PC-3 (cell line): ENCODE data around the gene GZMA. TPM values are rescaled to one million over a fixed set of nuclear protein-coding genes. Genes with fewer than 3 reads are reported as not detected.

Source experiments
- ATAC-seq: fragments of 200-7000 bp; cut with Tn5 transposase; 2 replicates; pipeline ENCODE4 v1.9.1; 2020; ENCODE audit warnings: mild to moderate bottlenecking, moderate library complexity
- BruUV-seq: library from RNA; stranded (reverse); fragments of 400-500 nt; replicated peaks from 2 replicates; lab custom pipeline; 2021; lab: Mats Ljungman, UMichigan
- CTCF ChIA-PET: fragments of 300-600 bp; sonication (Branson Sonifier 250); formaldehyde crosslinking; loops from one replicate; lab custom pipeline; 2022; ENCODE audit warnings: antibody characterized with exemption; lab: Charles Lee
- POLR2A ChIA-PET: fragments of 300-600 bp; sonication (Branson Sonifier 250); formaldehyde crosslinking; loops from one replicate; lab custom pipeline; 2022; ENCODE audit warnings: antibody characterized with exemption; ENCODE audit not compliant: unreplicated experiment; lab: Charles Lee
- DNase-seq: peaks from one replicate; pipeline ENCODE4 v3.0.0-alpha.2; 2015
- H2AFZ ChIP-seq: fragments of 300-600 bp; sonication (generic); 2 replicates; pipeline ENCODE4 v1.6.0; 2016; ENCODE audit warnings: antibody characterized with exemption, low read length
- H3F3A ChIP-seq: fragments of 300-600 bp; sonication (generic); one replicate; pipeline ENCODE4 v1.6.0; 2017; ENCODE audit warnings: antibody characterized with exemption, low read length, control low read depth, mild to moderate bottlenecking; ENCODE audit not compliant: unreplicated experiment
- H3K27ac ChIP-seq: fragments of 300-600 bp; sonication (generic); 2 replicates; pipeline ENCODE4 v1.5.1; 2016; ENCODE audit warnings: mild to moderate bottlenecking, low read length
- H3K27me3 ChIP-seq: fragments of 300-600 bp; sonication (generic); 2 replicates; pipeline ENCODE4 v1.6.1; 2016; ENCODE audit warnings: low read length, mixed read lengths
- H3K36me3 ChIP-seq: fragments of 300-600 bp; sonication (generic); 2 replicates; pipeline ENCODE4 v1.6.1; 2016; ENCODE audit warnings: low read depth, mixed run types, low read length, mixed read lengths
- H3K4me1 ChIP-seq: fragments of 300-600 bp; sonication (generic); 2 replicates; pipeline ENCODE4 v1.5.1; 2016; ENCODE audit warnings: low read length; ENCODE audit not compliant: insufficient read depth
- H3K4me2 ChIP-seq: fragments of 300-600 bp; sonication (generic); 2 replicates; pipeline ENCODE4 v1.6.0; 2016; ENCODE audit warnings: low read length
- H3K4me3 ChIP-seq: fragments of 300-600 bp; sonication (generic); 2 replicates; pipeline ENCODE4 v1.5.1; 2016; ENCODE audit warnings: mild to moderate bottlenecking, low read length, mixed read lengths
- H3K79me2 ChIP-seq: fragments of 300-600 bp; sonication (generic); 2 replicates; pipeline ENCODE4 v1.6.1; 2017; ENCODE audit warnings: low read length, mixed read lengths
- H3K9ac ChIP-seq: fragments of 300-600 bp; sonication (generic); 2 replicates; pipeline ENCODE4 v1.6.0; 2016; ENCODE audit warnings: mild to moderate bottlenecking, low read length
- H3K9me2 ChIP-seq: fragments of 300-600 bp; sonication (generic); replicated peaks from 2 replicates; pipeline ENCODE4 v1.6.1; 2016; ENCODE audit warnings: mixed run types, low read length, mixed read lengths
- H3K9me3 ChIP-seq: fragments of 300-600 bp; sonication (generic); 2 replicates; pipeline ENCODE4 v1.6.1; 2016; ENCODE audit warnings: low read length, mixed read lengths
- H4K20me1 ChIP-seq: fragments of 300-600 bp; sonication (generic); 2 replicates; pipeline ENCODE4 v1.6.1; 2016; ENCODE audit warnings: low read length, mixed read lengths
- EZH2 ChIP-seq: fragments of 300-600 bp; sonication (generic); IDR thresholded peaks from one replicate; pipeline ENCODE4 v1.6.1; 2017; ENCODE audit warnings: antibody characterized with exemption, mild to moderate bottlenecking, low read length; ENCODE audit not compliant: unreplicated experiment
- EZH2phosphoT487 ChIP-seq: fragments of 300-600 bp; sonication (generic); IDR thresholded peaks from 2 replicates; pipeline ENCODE4 v1.6.1; 2018; ENCODE audit warnings: mild to moderate bottlenecking, antibody characterized with exemption, low read length, borderline replicate concordance
- intact Hi-C: fragments of 100-400 bp; cut with micrococcal nuclease; formaldehyde crosslinking; loops from 2 replicates; pipeline ENCODE4 v1.9.0; 2023
- total RNA-seq: library from RNA; depleted of rRNA; stranded (reverse); fragments of >200 nt; gene quantifications from 2 replicates; pipeline ENCODE4 v1.2.3, GENCODE V29; 2014
- TF ChIP-seq, protein P1 (sequence below): fragments of 300-600 bp; sonication (generic); conservative IDR thresholded peaks from 2 replicates; pipeline ENCODE4 v1.5.1; 2017; ENCODE audit warnings: antibody characterized with exemption, low read depth, mild to moderate bottlenecking, low read length

GZMA gene
- total RNA-seq, 1 experiment from 2014 or later, result not detected

DNA sequence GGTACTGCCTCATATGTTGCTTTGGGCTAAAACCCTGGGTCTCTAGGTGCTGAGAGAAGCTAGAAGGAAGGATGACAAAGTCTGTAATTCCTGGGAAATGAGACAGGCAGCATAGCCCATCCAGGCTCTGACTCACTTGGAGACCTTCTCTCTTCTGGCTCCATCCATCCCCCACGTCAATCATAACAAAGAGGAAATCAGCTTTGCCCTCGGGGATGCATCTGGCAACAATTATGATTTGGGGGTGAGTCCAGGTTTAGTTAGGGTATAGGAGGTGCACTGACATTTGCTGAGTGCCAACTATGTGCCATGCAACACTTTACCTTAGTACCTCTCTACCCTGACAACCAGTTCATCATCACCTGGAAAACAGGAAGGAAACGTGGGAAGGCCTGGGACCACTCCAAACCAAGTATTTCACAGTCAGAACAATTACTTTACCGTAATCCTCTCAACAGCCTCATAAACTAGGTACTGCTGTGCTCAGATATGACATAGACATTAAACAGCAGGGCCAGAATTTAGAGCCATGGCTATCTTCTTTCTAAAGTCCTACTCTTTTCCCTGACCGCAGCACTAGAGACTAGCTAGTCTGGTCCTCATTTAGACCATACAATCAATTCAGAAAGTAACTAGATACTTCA lies 39.1 kb upstream of the GZMA start:
- Histone ChIP-seq H3K4me3 (no peak overlapping the region), H4K20me1 (no peaks in the 10 kb centered on the region), H3K27ac (no peak overlapping the region; the same call in 1 of the 2 replicates), H3K79me2 (no peaks in the 10 kb centered on the region), H3K9me2 (no peaks in the 10 kb centered on the region), H3K27me3 (no peaks in the 10 kb centered on the region), H3K9me3 (no peaks in the 10 kb centered on the region), H3K9ac (no peak overlapping the region), H3F3A (no peaks in the 10 kb centered on the region), H3K4me2 (peak overlapping the region; percentile 42; the same call in 1 of the 2 replicates), H3K36me3 (no peaks in the 10 kb centered on the region), H3K4me1 (peaks cover 9% of the 10 kb centered on the region; the same call in 1 of the 2 replicates), H2AFZ (no peak overlapping the region)
- intact Hi-C loops, result no loop called here
- ChIA-PET CTCF (interaction anchor here (0.7 kb wide), 1 partner anchor 205 kb away, joined by 3 read pairs; no protein-coding TSS in a partner anchor), POLR2A (no interaction called here)
- ATAC-seq, result peak; percentile 85
- TF ChIP-seq EZH2phosphoT487 (no peak), EZH2 (no peak)
- TF ChIP-seq, protein P1, sequence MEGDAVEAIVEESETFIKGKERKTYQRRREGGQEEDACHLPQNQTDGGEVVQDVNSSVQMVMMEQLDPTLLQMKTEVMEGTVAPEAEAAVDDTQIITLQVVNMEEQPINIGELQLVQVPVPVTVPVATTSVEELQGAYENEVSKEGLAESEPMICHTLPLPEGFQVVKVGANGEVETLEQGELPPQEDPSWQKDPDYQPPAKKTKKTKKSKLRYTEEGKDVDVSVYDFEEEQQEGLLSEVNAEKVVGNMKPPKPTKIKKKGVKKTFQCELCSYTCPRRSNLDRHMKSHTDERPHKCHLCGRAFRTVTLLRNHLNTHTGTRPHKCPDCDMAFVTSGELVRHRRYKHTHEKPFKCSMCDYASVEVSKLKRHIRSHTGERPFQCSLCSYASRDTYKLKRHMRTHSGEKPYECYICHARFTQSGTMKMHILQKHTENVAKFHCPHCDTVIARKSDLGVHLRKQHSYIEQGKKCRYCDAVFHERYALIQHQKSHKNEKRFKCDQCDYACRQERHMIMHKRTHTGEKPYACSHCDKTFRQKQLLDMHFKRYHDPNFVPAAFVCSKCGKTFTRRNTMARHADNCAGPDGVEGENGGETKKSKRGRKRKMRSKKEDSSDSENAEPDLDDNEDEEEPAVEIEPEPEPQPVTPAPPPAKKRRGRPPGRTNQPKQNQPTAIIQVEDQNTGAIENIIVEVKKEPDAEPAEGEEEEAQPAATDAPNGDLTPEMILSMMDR, result no peak
- peak; percentile 61 for DNase-seq
- no TSS peak for BruUV-seq

DNA sequence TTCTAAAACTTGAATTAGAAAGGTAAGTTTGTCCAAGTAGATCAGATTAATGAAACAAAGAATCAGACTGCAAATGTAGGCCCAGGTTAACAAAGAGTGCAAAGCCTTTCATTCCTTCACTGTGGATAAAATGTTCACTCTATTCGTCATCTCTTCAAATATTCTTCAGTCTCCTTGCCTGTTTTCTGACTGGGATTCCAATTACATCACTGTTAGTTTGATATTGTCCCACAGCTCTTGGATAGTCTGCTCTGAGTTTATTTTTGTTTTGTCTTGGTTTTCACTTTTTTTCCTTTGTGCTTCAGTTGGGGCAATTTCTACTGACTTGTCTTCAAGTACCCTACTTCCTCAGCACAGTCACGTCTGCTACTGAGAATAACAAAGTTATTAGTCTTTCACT lies 38.5 kb upstream of the GZMA start:
- DNase-seq (no peak), ATAC-seq (no peak)
- H3K9ac ChIP-seq, result no peak overlapping the region
- H3K27me3 ChIP-seq, result no peaks in the 10 kb centered on the region
- no peaks in the 10 kb centered on the region for H4K20me1 ChIP-seq
- H3K4me3 ChIP-seq, result no peak overlapping the region
- no peaks in the 10 kb centered on the region for H3K9me2 ChIP-seq
- H2AFZ ChIP-seq, result no peak overlapping the region
- H3K4me1 ChIP-seq, result peaks cover 9% of the 10 kb centered on the region; the same call in 1 of the 2 replicates
- intact Hi-C loops, result no loop called here
- H3K9me3 ChIP-seq, result no peaks in the 10 kb centered on the region
- BruUV-seq, result no TSS peak
- no peak overlapping the region for H3K4me2 ChIP-seq
- TF ChIP-seq EZH2, result no peak
- TF ChIP-seq, protein P1, result no peak
- no peak for TF ChIP-seq EZH2phosphoT487
- CTCF ChIA-PET, result no interaction called here
- H3K79me2 ChIP-seq, result no peaks in the 10 kb centered on the region
- no peaks in the 10 kb centered on the region for H3K36me3 ChIP-seq
- POLR2A ChIA-PET, result no interaction called here
- H3K27ac ChIP-seq, result no peak overlapping the region
- no peaks in the 10 kb centered on the region for H3F3A ChIP-seq

DNA sequence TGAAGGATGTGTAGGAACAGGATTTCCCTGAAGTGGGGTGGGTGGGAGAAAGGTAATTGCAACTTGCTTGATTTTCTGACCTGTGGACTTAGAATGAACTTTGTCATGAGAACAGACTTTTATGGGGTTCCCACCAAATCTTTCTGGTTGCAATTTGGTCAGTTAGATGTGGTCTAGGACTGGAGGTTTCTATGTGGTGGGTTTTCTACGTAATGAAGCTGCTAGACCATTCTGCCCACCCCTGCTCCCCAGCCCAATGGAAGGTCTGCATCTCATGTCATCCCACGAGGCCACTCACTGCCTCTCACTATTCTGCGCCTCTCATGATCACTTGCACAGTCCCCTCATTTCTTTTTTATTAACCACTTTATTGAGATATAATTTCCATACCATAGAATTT lies 37.9 kb upstream of the GZMA start:
- intact Hi-C loops, result no loop called here
- peaks cover 9% of the 10 kb centered on the region; the same call in 1 of the 2 replicates for H3K4me1 ChIP-seq
- BruUV-seq, result no TSS peak
- ChIA-PET POLR2A (no interaction called here), CTCF (no interaction called here)
- ATAC-seq (no peak), DNase-seq (no peak)
- H3K9ac ChIP-seq, result no peak overlapping the region
- no peaks in the 10 kb centered on the region for H3K27me3 ChIP-seq
- TF ChIP-seq EZH2phosphoT487 (no peak), EZH2 (no peak)
- TF ChIP-seq, protein P1, result no peak
- H3K79me2 ChIP-seq, result no peaks in the 10 kb centered on the region
- H3F3A ChIP-seq, result no peaks in the 10 kb centered on the region
- no peaks in the 10 kb centered on the region for H3K9me2 ChIP-seq
- no peak overlapping the region for H2AFZ ChIP-seq
- H3K4me2 ChIP-seq, result no peak overlapping the region
- no peaks in the 10 kb centered on the region for H3K9me3 ChIP-seq
- H3K4me3 ChIP-seq, result no peak overlapping the region
- no peaks in the 10 kb centered on the region for H4K20me1 ChIP-seq
- no peak overlapping the region for H3K27ac ChIP-seq
- no peaks in the 10 kb centered on the region for H3K36me3 ChIP-seq
